H1 (cell line): ENCODE data around the gene DENND4A.

ENCODE experiments used
- ATF3 ChIP-seq: IDR thresholded peaks from 2 replicates; pipeline ENCODE4 v1.6.1; 2011; ENCODE audit warnings: low read depth, mild to moderate bottlenecking, low read length; ENCODE audit not compliant: insufficient read depth
- BRCA1 ChIP-seq: IDR thresholded peaks from 2 replicates; pipeline ENCODE4 v1.6.1; 2012; ENCODE audit warnings: low read depth, low read length, improper control_type of control experiment
- CTCF ChIP-seq, 3 experiments: IDR thresholded peaks; 1 replicate in 2 of 3; 2 replicates in 1 of 3; pipeline versions ENCODE4 v1.5.1 to v1.6.1; 2011; ENCODE audit warnings: low read length in 3 of 3, mild to moderate bottlenecking in 3 of 3, inconsistent platforms in 2 of 3, low read depth in 1 of 3, moderate library complexity in 1 of 3; ENCODE audit not compliant: insufficient read depth in 1 of 3; ENCODE audit errors: control extremely low read depth in 1 of 3
- GABPA ChIP-seq: IDR thresholded peaks from 2 replicates; pipeline ENCODE4 v1.6.1; 2011; ENCODE audit warnings: mild to moderate bottlenecking, low read length, moderate library complexity, borderline replicate concordance; ENCODE audit not compliant: insufficient read depth
- HDAC2 ChIP-seq, 2 experiments: fragments of 300-600 bp in 1 of 2; sonication (generic) in 1 of 2; IDR thresholded peaks; 2 replicates each; pipeline ENCODE4 v1.6.1; 2011 to 2012; ENCODE audit warnings: low read depth in 2 of 2, low read length in 2 of 2, mild to moderate bottlenecking in 2 of 2, moderate library complexity in 2 of 2, borderline replicate concordance in 1 of 2, inconsistent platforms in 1 of 2
- JUN ChIP-seq: IDR thresholded peaks from 2 replicates; pipeline ENCODE4 v1.6.1; 2011; ENCODE audit warnings: low read depth, mild to moderate bottlenecking, improper control_type of control experiment, low read length
- JUND ChIP-seq: IDR thresholded peaks from 2 replicates; pipeline ENCODE4 v1.6.1; 2011; ENCODE audit warnings: mild to moderate bottlenecking, improper control_type of control experiment, low read length
- MAX ChIP-seq: IDR thresholded peaks from 2 replicates; pipeline ENCODE4 v1.6.1; 2012; ENCODE audit warnings: inconsistent platforms
- NRF1 ChIP-seq: IDR thresholded peaks from 2 replicates; pipeline ENCODE4 v1.6.1; 2011; ENCODE audit warnings: mild to moderate bottlenecking, low read depth, low read length, improper control_type of control experiment
- POLR2A ChIP-seq, 2 experiments: IDR thresholded peaks; 1 replicate in 1 of 2; 2 replicates in 1 of 2; pipeline ENCODE4 v1.6.1; 2011; ENCODE audit warnings: low read depth in 2 of 2, low read length in 2 of 2, mild to moderate bottlenecking in 2 of 2; ENCODE audit errors: control extremely low read depth in 1 of 2
- RBBP5 ChIP-seq: IDR thresholded peaks from 2 replicates; pipeline ENCODE4 v1.7.1; 2012; ENCODE audit warnings: low read depth, mild to moderate bottlenecking, inconsistent platforms, low read length, moderate library complexity, borderline replicate concordance
- YY1 ChIP-seq: IDR thresholded peaks from 2 replicates; pipeline ENCODE4 v1.6.1; 2011; ENCODE audit warnings: low read depth, mild to moderate bottlenecking, low read length

GRCh38 chr15:65789759-65790425, 2.2 kb downstream of the DENND4A start:
- no peak for TF ChIP-seq JUND
- TF ChIP-seq CTCF (IDR thresholded peaks at IDR 0.05; ENCODE audit: control extremely low read depth in 1 of 3, insufficient read depth in 1 of 3, low read depth in 1 of 3, low read length in 3 of 3), result no peak
- TF ChIP-seq ATF3, result no peak
- no peak for TF ChIP-seq POLR2A (IDR thresholded peaks at IDR 0.05; ENCODE audit: control extremely low read depth in 1 of 2, low read depth in 2 of 2, low read length in 2 of 2)
- TF ChIP-seq JUN, result no peak
- TF ChIP-seq BRCA1, result no peak
- no peak for TF ChIP-seq MAX
- TF ChIP-seq HDAC2 (IDR thresholded peaks at IDR 0.05; ENCODE audit: borderline replicate concordance in 1 of 2, low read depth in 2 of 2, low read length in 2 of 2), result no peak
- TF ChIP-seq GABPA, result no peak
- TF ChIP-seq YY1, result no peak
- TF ChIP-seq NRF1, result no peak
- no peak for TF ChIP-seq RBBP5
